GM12878 (cell line): ENCODE results near the gene SENP3. TPM values are rescaled to one million over a fixed set of nuclear protein-coding genes. Genes with fewer than 3 reads are reported as not detected.

Source experiments
- BACH1 ChIP-seq: fragments of 450-650 bp; IDR thresholded peaks from 2 replicates; pipeline ENCODE4 v1.6.1; 2017; ENCODE audit warnings: mild to moderate bottlenecking, borderline replicate concordance
- BCL11A ChIP-seq: IDR thresholded peaks from 2 replicates; pipeline ENCODE4 v1.6.1; 2011; ENCODE audit warnings: low read depth, low read length
- CHD1 ChIP-seq: IDR thresholded peaks from 2 replicates; pipeline ENCODE4 v1.6.1; 2012; ENCODE audit warnings: low read depth, low read length, improper control_type of control experiment
- CREB1 ChIP-seq: IDR thresholded peaks from 2 replicates; pipeline ENCODE4 v1.6.1; 2012; ENCODE audit warnings: low read depth, mild to moderate bottlenecking, inconsistent platforms
- EED ChIP-seq: sonication (generic); IDR thresholded peaks from 2 replicates; pipeline ENCODE4 v1.6.1; 2016; ENCODE audit warnings: antibody characterized with exemption, low read depth
- EGR1 ChIP-seq, 2 experiments: IDR thresholded peaks; 1 replicate in 1 of 2; 2 replicates in 1 of 2; pipeline ENCODE4 v1.6.1; 2011 to 2012; ENCODE audit warnings: low read depth in 2 of 2, low read length in 2 of 2, borderline replicate concordance in 1 of 2, mild to moderate bottlenecking in 1 of 2, moderate library complexity in 1 of 2
- GABPA ChIP-seq: IDR thresholded peaks from 2 replicates; pipeline ENCODE4 v1.6.1; 2014; ENCODE audit warnings: antibody characterized with exemption, low read depth, mild to moderate bottlenecking, inconsistent platforms
- HCFC1 ChIP-seq: fragments of 150-350 bp; IDR thresholded peaks from 2 replicates; pipeline ENCODE4 v1.6.1; 2014; ENCODE audit warnings: low read length
- HDAC2 ChIP-seq: fragments of 200-600 bp; sonication (generic); IDR thresholded peaks from 2 replicates; pipeline ENCODE4 v1.6.1; 2017
- IKZF2 ChIP-seq, 2 experiments: fragments of 450-650 bp; IDR thresholded peaks; 2 replicates each; pipeline ENCODE4 v1.6.1; 2017; ENCODE audit warnings: mild to moderate bottlenecking in 2 of 2, moderate library complexity in 2 of 2
- NBN ChIP-seq: fragments of 450-650 bp; IDR thresholded peaks from 2 replicates; pipeline ENCODE4 v1.6.1; 2016
- NFIC ChIP-seq: IDR thresholded peaks from 2 replicates; pipeline ENCODE4 v1.6.1; 2012; ENCODE audit warnings: low read depth, mild to moderate bottlenecking, inconsistent platforms, low read length, moderate library complexity
- NR2F1 ChIP-seq: fragments of 450-650 bp; conservative IDR thresholded peaks from 2 replicates; pipeline ENCODE4 v1.6.1; 2017; ENCODE audit warnings: mild to moderate bottlenecking
- PBX3 ChIP-seq: IDR thresholded peaks from 2 replicates; pipeline ENCODE4 v1.6.1; 2011; ENCODE audit warnings: mild to moderate bottlenecking, low read depth, low read length, moderate library complexity; ENCODE audit not compliant: insufficient replicate concordance
- POLR2AphosphoS2 ChIP-seq: IDR thresholded peaks from 2 replicates; pipeline ENCODE4 v1.6.1; 2011; ENCODE audit warnings: low read depth, mild to moderate bottlenecking, low read length, improper control_type of control experiment, moderate library complexity
- RAD51 ChIP-seq: fragments of 450-650 bp; IDR thresholded peaks from 2 replicates; pipeline ENCODE4 v1.6.1; 2016; ENCODE audit warnings: moderate library complexity, mild to moderate bottlenecking, inconsistent platforms
- RBBP5 ChIP-seq: fragments of 200-600 bp; sonication (generic); conservative IDR thresholded peaks from 2 replicates; pipeline ENCODE4 v1.6.1; 2016
- REST ChIP-seq: IDR thresholded peaks from 2 replicates; pipeline ENCODE4 v1.6.1; 2012; ENCODE audit warnings: mild to moderate bottlenecking, low read depth, low read length
- SMC3 ChIP-seq: IDR thresholded peaks from 2 replicates; pipeline ENCODE4 v1.6.1; 2011; ENCODE audit warnings: low read length, improper control_type of control experiment, borderline replicate concordance
- SPI1 ChIP-seq: IDR thresholded peaks from 2 replicates; pipeline ENCODE4 v1.6.1; 2011; ENCODE audit warnings: low read depth, mild to moderate bottlenecking, low read length, moderate library complexity, borderline replicate concordance; ENCODE audit not compliant: insufficient read depth
- TCF12 ChIP-seq: IDR thresholded peaks from 2 replicates; pipeline ENCODE4 v1.6.1; 2011; ENCODE audit warnings: low read depth, mild to moderate bottlenecking, low read length
- TCF3 ChIP-seq: IDR thresholded peaks from 2 replicates; pipeline ENCODE4 v1.6.1; 2012; ENCODE audit warnings: low read depth, mild to moderate bottlenecking, low read length, borderline replicate concordance; ENCODE audit not compliant: insufficient read depth
- USF2 ChIP-seq: IDR thresholded peaks from 2 replicates; pipeline ENCODE4 v1.6.1; 2011; ENCODE audit warnings: low read depth, low read length, improper control_type of control experiment, borderline replicate concordance
- YY1 ChIP-seq: IDR thresholded peaks from 2 replicates; pipeline ENCODE4 v1.6.1; 2011; ENCODE audit warnings: low read depth, mild to moderate bottlenecking, low read length
- ZBTB11 ChIP-seq: fragments of 450-650 bp; formaldehyde crosslinking; IDR thresholded peaks from 2 replicates; pipeline ENCODE4 v1.5.0; 2022; ENCODE audit warnings: mild to moderate bottlenecking, missing genetic modification characterization
- polyA plus RNA-seq, 11 experiments: library from polyadenylated mRNA; depleted of rRNA in 4 of 11; unstranded in 6 of 11; stranded (reverse) in 5 of 11; fragments of >200 nt; fragmentation: Nextera tagmentation in 4 of 11; fragmentation: Illumina TruSeq in 1 of 11; extraction: Ambion mirVana in 4 of 11; extraction: Trizol in 1 of 11; gene quantifications; 1 replicate in 1 of 11; 2 replicates in 10 of 11; pipeline versions ENCODE4 v1.2.1 to v1.2.3, GENCODE V29; 2011 to 2016; ENCODE audit warnings: inconsistent platforms in 2 of 11, missing spikeins in 2 of 11, low read depth in 1 of 11
- total RNA-seq, 4 experiments: library from RNA; depleted of rRNA in 3 of 4; stranded (reverse); fragments of >200 nt in 3 of 4; fragmentation: Illumina TruSeq in 1 of 4; extraction: Trizol in 1 of 4; gene quantifications; 2 replicates each; pipeline versions ENCODE4 v1.2.1 to v1.2.3, GENCODE V29; 2013 to 2021

The SENP3 gene
- total and polyA plus RNA-seq, 10 of the 15 experiments (the other 5 are each of a cell fraction or from before 2014, with no cell fraction given), result 1.8 to 113 (median 72.3) TPM

GRCh38 chr17:7561028-7561575 lies 617 bp upstream of the SENP3 start (continued):
- TF ChIP-seq ZBTB11 (CRISPR knock-in tag) (no peak), HCFC1 (no peak), SMC3 (peak; percentile 76), YY1 (peak; percentile 74), TCF3 (no peak), TCF12 (0 out of 2 replicates have a peak, but pooled peaks have one; percentile 16), USF2 (no peak), BACH1 (peak; percentile 72; the same call in 1 of the 2 replicates), RAD51 (no peak), CREB1 (no peak), HDAC2 (no peak), POLR2AphosphoS2 (no peak), EGR1 (IDR thresholded peaks at IDR 0.05; ENCODE audit: borderline replicate concordance in 1 of 2, low read depth in 2 of 2, low read length in 2 of 2) (no peak), RBBP5 (no peak), NBN (peak; percentile 82; the same call in 1 of the 2 replicates), GABPA (no peak), IKZF2 (IDR thresholded peaks at IDR 0.05) (no peak), NFIC (no peak), REST (no peak), EED (no peak), SPI1 (no peak), CHD1 (no peak), PBX3 (no peak), NR2F1 (no peak), BCL11A (no peak)
